Endodermal cell (in vitro differentiated cells): ENCODE results near the gene PLEKHM3. TPM values are rescaled to one million over a fixed set of nuclear protein-coding genes. Genes with fewer than 3 reads are reported as not detected.

ENCODE experiments used
- DNase-seq: peaks from one replicate; pipeline ENCODE4 v3.0.0-alpha.2; 2017
- H3K27ac ChIP-seq: 2 replicates; pipeline ENCODE4 v1.5.1; 2013; ENCODE audit warnings: mild to moderate bottlenecking, low read depth, low read length, moderate library complexity
- H3K27me3 ChIP-seq: 2 replicates; pipeline ENCODE4 v1.6.1; 2013; ENCODE audit warnings: mild to moderate bottlenecking, low read length, moderate library complexity; ENCODE audit not compliant: insufficient read depth, control insufficient read depth, poor library complexity, severe bottlenecking
- H3K36me3 ChIP-seq: 2 replicates; pipeline ENCODE4 v1.7.0; 2013; ENCODE audit warnings: mild to moderate bottlenecking, low read length, moderate library complexity; ENCODE audit not compliant: control insufficient read depth, insufficient read depth
- H3K4me1 ChIP-seq: one replicate; pipeline ENCODE4 v1.7.0; 2013; ENCODE audit warnings: low read length; ENCODE audit not compliant: control insufficient read depth, insufficient read depth
- H3K4me3 ChIP-seq: 2 replicates; pipeline ENCODE4 v1.5.1; 2013; ENCODE audit warnings: mild to moderate bottlenecking, low read length, moderate library complexity
- H3K9ac ChIP-seq: 2 replicates; pipeline ENCODE4 v1.6.1; 2013; ENCODE audit warnings: mild to moderate bottlenecking, low read length, moderate library complexity; ENCODE audit not compliant: poor library complexity, severe bottlenecking; ENCODE audit errors: extremely low read depth
- H3K9me3 ChIP-seq: 2 replicates; pipeline ENCODE4 v1.6.1; 2013; ENCODE audit warnings: mild to moderate bottlenecking, low read length, moderate library complexity; ENCODE audit not compliant: control insufficient read depth
- H3K27ac Mint-ChIP-seq: 2 replicates; pipeline ENCODE4 v1.8.0; 2020; ENCODE audit warnings: mixed read lengths
- H3K27me3 Mint-ChIP-seq: 2 replicates; pipeline ENCODE4 v1.8.0; 2021; ENCODE audit warnings: mild to moderate bottlenecking, mixed read lengths; ENCODE audit not compliant: insufficient read depth
- H3K36me3 Mint-ChIP-seq: 2 replicates; pipeline ENCODE4 v1.8.0; 2020; ENCODE audit warnings: low read depth, mixed read lengths
- H3K4me1 Mint-ChIP-seq: 2 replicates; pipeline ENCODE4 v1.8.0; 2020; ENCODE audit warnings: mixed read lengths
- H3K4me3 Mint-ChIP-seq: 2 replicates; pipeline ENCODE4 v1.8.0; 2020; ENCODE audit warnings: mild to moderate bottlenecking, moderate library complexity, mixed read lengths
- H3K9me3 Mint-ChIP-seq: 2 replicates; pipeline ENCODE4 v1.8.0; 2020; ENCODE audit warnings: mild to moderate bottlenecking, mixed read lengths
- CTCF ChIP-seq: fragments of 200-600 bp; sonication (generic); conservative IDR thresholded peaks from 2 replicates; pipeline ENCODE4 v1.5.0; 2021; ENCODE audit warnings: antibody characterized with exemption, mild to moderate bottlenecking
- WGBS, 2 experiments: methylation state at CpG; one replicate each; pipeline versions ENCODE4 v1.1.5 to v1.1.7; 2013; ENCODE audit warnings: missing lambda C conversion rate in 2 of 2, mixed read lengths in 1 of 2; ENCODE audit not compliant: insufficient coverage in 1 of 2, insufficient read length in 1 of 2; 5-methylcytosine and 5-hydroxymethylcytosine counted together
- total RNA-seq, 2 donors: library from RNA; stranded (reverse); fragmentation: NEBNext Ultra II Directional in 1 of 2; extraction: Animal tissue kit (Norgen Biotek cat#: 25700) in 1 of 2; gene quantifications; 2 replicates in 1 of 2; 3 replicates in 1 of 2; pipeline ENCODE4 v1.2.1, GENCODE V29; 2021

PLEKHM3 gene
- total RNA-seq, 2 donors from 2014 or later, result 13.3 to 17.9 TPM

GRCh38 chr2:207796585-207797350 is 228.6 kb downstream of the PLEKHM3 start:
- peaks cover 36% of the 10 kb centered on the region for H3K4me1 Mint-ChIP-seq
- no peak overlapping the region for H3K4me3 ChIP-seq
- WGBS, 2 experiments, result 41 to 45% methylated on average over 4 to 8 of the region's 8 CpGs

GRCh38 chr2:207792244-207792785 is 233.0 kb downstream of the PLEKHM3 start:
- Mint-ChIP-seq H3K27me3 (no peaks in the 10 kb centered on the region), H3K4me1 (peaks cover 33% of the 10 kb centered on the region), H3K36me3 (no peaks in the 10 kb centered on the region), H3K27ac (peak overlapping the region; percentile 98), H3K9me3 (no peaks in the 10 kb centered on the region), H3K4me3 (peak overlapping the region; percentile 7)
- H3K4me3 ChIP-seq, result no peak overlapping the region
- H3K27ac ChIP-seq, result peak overlapping the region; percentile 30
- no peak for TF ChIP-seq CTCF
- H3K9me3 ChIP-seq, result no peaks in the 10 kb centered on the region
- H3K9ac ChIP-seq, result peak overlapping the region; percentile 23
- H3K36me3 ChIP-seq, result no peaks in the 10 kb centered on the region
- peaks cover 22% of the 10 kb centered on the region for H3K4me1 ChIP-seq
- DNase-seq, result peak; percentile 82
- H3K27me3 ChIP-seq, result no peaks in the 10 kb centered on the region
- 63 to 77% methylated on average over 4 of the region's 6 CpGs for WGBS, 2 experiments

More at GRCh38 chr2:207796585-207797350, 228.6 kb downstream of the PLEKHM3 start:
- no peak overlapping the region for H3K27ac ChIP-seq
- peak overlapping the region; percentile 39 for H3K9ac ChIP-seq
- no peaks in the 10 kb centered on the region for H3K27me3 ChIP-seq
- no peaks in the 10 kb centered on the region for H3K36me3 ChIP-seq
- H3K9me3 ChIP-seq, result no peaks in the 10 kb centered on the region
- DNase-seq, result peak; percentile 95
- Mint-ChIP-seq H3K27me3 (no peaks in the 10 kb centered on the region), H3K9me3 (no peaks in the 10 kb centered on the region), H3K36me3 (no peaks in the 10 kb centered on the region), H3K27ac (peak overlapping the region; percentile 98), H3K4me3 (peak overlapping the region; percentile 32)
- peaks cover 16% of the 10 kb centered on the region for H3K4me1 ChIP-seq
- TF ChIP-seq CTCF, result peak; percentile 38

- Mint-ChIP-seq H3K27ac (peak overlapping the region; percentile 67), H3K36me3 (no peaks in the 10 kb centered on the region), H3K4me1 (peaks cover 28% of the 10 kb centered on the region), H3K4me3 (no peak overlapping the region), H3K9me3 (no peaks in the 10 kb centered on the region), H3K27me3 (no peaks in the 10 kb centered on the region)
- peak; percentile 64 for DNase-seq
- Histone ChIP-seq H3K9ac (no peak overlapping the region), H3K4me3 (no peak overlapping the region), H3K27ac (no peak overlapping the region), H3K4me1 (peaks cover 18% of the 10 kb centered on the region), H3K36me3 (no peaks in the 10 kb centered on the region), H3K27me3 (no peaks in the 10 kb centered on the region), H3K9me3 (no peaks in the 10 kb centered on the region)
- 64 to 80% methylated on average over 1 of the region's 6 CpGs for WGBS, 2 experiments
- peak; percentile 25 for TF ChIP-seq CTCF
These were observed 233.6 kb downstream of the PLEKHM3 start for GRCh38 chr2:207791579-207792243.
